Mesothelial cell of epicardium (in vitro differentiated cells): ENCODE measurements around the gene THEMIS2. TPM values are rescaled to one million over a fixed set of nuclear protein-coding genes. Genes with fewer than 3 reads are reported as not detected.

ENCODE experiments used
- DNase-seq, 2 experiments: peaks; one replicate each; pipeline ENCODE4 v3.0.0; 2021; ENCODE audit warnings: low spot score in 2 of 2; ENCODE audit not compliant: unreplicated experiment in 2 of 2
- H3K27ac Mint-ChIP-seq: 2 replicates; pipeline ENCODE4 v1.8.0; 2021; ENCODE audit warnings: mixed read lengths
- H3K27me3 Mint-ChIP-seq: 2 replicates; pipeline ENCODE4 v1.8.0; 2021; ENCODE audit warnings: low read depth, mixed read lengths
- H3K36me3 Mint-ChIP-seq: 2 replicates; pipeline ENCODE4 v1.8.0; 2021; ENCODE audit warnings: mixed read lengths
- H3K4me1 Mint-ChIP-seq: 2 replicates; pipeline ENCODE4 v1.8.0; 2021; ENCODE audit warnings: mixed read lengths
- H3K4me3 Mint-ChIP-seq: 2 replicates; pipeline ENCODE4 v1.8.0; 2021; ENCODE audit warnings: mild to moderate bottlenecking, moderate library complexity, mixed read lengths
- H3K9me3 Mint-ChIP-seq: 2 replicates; pipeline ENCODE4 v1.8.0; 2021; ENCODE audit warnings: mixed read lengths
- total RNA-seq: library from RNA; stranded (reverse); gene quantifications from 3 replicates; pipeline ENCODE4 v1.2.1, GENCODE V29; 2021
- TF ChIP-seq, protein P1 (sequence below): fragments of 200-600 bp; sonication (generic); IDR thresholded peaks from one replicate; pipeline ENCODE4 v1.5.0; 2021; ENCODE audit warnings: antibody characterized with exemption; ENCODE audit not compliant: unreplicated experiment

THEMIS2 gene
- total RNA-seq, 1 donor from 2014 or later = 0.63 TPM

DNA sequence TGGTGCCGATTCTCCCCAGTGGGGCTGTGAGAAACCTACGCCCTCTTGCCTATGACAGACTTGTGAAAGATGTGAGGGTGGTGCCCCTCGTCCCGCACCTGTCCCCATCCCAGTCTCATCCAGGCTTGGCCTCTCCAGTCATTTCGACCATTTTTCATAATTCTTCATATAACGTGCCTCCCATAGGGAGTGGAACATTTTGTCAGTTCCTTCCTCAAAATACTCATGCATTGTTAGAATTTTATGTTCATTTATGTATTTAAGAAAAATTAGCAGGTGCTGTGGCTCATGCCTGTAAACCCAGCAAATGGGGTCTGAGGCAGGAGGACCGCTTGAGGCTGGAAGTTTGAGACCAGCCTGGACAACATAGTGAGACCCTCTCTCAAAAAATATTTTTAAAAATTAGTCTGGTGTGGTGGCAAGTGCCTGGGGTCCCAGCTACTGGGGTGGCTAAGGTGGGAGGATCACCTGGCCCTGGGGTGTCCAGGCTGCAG is 42.8 kb downstream of the THEMIS2 start:
- TF ChIP-seq, protein P1, sequence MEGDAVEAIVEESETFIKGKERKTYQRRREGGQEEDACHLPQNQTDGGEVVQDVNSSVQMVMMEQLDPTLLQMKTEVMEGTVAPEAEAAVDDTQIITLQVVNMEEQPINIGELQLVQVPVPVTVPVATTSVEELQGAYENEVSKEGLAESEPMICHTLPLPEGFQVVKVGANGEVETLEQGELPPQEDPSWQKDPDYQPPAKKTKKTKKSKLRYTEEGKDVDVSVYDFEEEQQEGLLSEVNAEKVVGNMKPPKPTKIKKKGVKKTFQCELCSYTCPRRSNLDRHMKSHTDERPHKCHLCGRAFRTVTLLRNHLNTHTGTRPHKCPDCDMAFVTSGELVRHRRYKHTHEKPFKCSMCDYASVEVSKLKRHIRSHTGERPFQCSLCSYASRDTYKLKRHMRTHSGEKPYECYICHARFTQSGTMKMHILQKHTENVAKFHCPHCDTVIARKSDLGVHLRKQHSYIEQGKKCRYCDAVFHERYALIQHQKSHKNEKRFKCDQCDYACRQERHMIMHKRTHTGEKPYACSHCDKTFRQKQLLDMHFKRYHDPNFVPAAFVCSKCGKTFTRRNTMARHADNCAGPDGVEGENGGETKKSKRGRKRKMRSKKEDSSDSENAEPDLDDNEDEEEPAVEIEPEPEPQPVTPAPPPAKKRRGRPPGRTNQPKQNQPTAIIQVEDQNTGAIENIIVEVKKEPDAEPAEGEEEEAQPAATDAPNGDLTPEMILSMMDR = no peak
- peaks cover 6% of the 10 kb centered on the region for H3K4me1 Mint-ChIP-seq
- peak overlapping the region; percentile 99 for H3K4me3 Mint-ChIP-seq
- H3K27ac Mint-ChIP-seq = no peak overlapping the region
- H3K27me3 Mint-ChIP-seq = peaks cover 22% of the 10 kb centered on the region
- H3K36me3 Mint-ChIP-seq = peaks cover 8% of the 10 kb centered on the region
- DNase-seq = no peak
- peaks cover 6% of the 10 kb centered on the region for H3K9me3 Mint-ChIP-seq

GRCh38 chr1:27922272-27922671 is 49.9 kb downstream of the THEMIS2 start:
- TF ChIP-seq, protein P1 = no peak
- H3K4me1 Mint-ChIP-seq = no peaks in the 10 kb centered on the region
- H3K4me3 Mint-ChIP-seq = no peak overlapping the region
- DNase-seq = no peak
- H3K27me3 Mint-ChIP-seq = peaks cover 17% of the 10 kb centered on the region
- H3K36me3 Mint-ChIP-seq = no peaks in the 10 kb centered on the region
- no peaks in the 10 kb centered on the region for H3K9me3 Mint-ChIP-seq
- H3K27ac Mint-ChIP-seq = no peak overlapping the region

GRCh38 chr1:27928216-27928954 is 56.0 kb downstream of the THEMIS2 start:
- Mint-ChIP-seq H3K36me3 (no peaks in the 10 kb centered on the region), H3K27me3 (peaks cover 3% of the 10 kb centered on the region), H3K4me3 (no peak overlapping the region), H3K27ac (no peak overlapping the region), H3K9me3 (no peaks in the 10 kb centered on the region), H3K4me1 (no peaks in the 10 kb centered on the region)
- TF ChIP-seq, protein P1 = no peak
- no peak for DNase-seq

- no peak overlapping the region for H3K27ac Mint-ChIP-seq
- no peak for DNase-seq
- TF ChIP-seq, protein P1 = no peak
- H3K9me3 Mint-ChIP-seq = no peaks in the 10 kb centered on the region
- H3K36me3 Mint-ChIP-seq = no peaks in the 10 kb centered on the region
- peaks cover 10% of the 10 kb centered on the region for H3K4me1 Mint-ChIP-seq
- H3K4me3 Mint-ChIP-seq = no peak overlapping the region
- H3K27me3 Mint-ChIP-seq = peaks cover 19% of the 10 kb centered on the region
Observed at GRCh38 chr1:27931184-27931583, 58.8 kb downstream of the THEMIS2 start.

DNA sequence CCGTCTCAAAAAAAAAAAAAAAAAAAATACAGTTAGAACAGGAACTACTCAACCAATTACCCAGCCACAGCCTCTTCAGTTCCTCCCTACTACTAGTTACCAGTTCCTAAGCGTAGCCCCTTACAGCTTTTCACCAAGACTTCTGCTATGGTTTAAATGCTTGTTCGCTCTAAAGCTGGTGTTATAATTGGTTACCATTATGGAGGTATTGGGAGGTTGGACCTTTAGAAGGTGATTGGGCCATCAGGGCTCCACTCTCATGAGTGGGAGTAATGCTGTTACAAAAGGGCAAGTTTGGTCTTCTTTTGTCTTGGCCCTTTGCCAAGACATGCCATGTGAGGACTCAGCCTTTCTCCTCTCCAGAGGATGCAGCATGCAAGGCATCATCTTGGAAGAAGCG is 59.4 kb downstream of the THEMIS2 start:
- no peak overlapping the region for H3K4me3 Mint-ChIP-seq
- H3K36me3 Mint-ChIP-seq = no peaks in the 10 kb centered on the region
- no peak for DNase-seq
- TF ChIP-seq, protein P1 = no peak
- H3K27ac Mint-ChIP-seq = no peak overlapping the region
- peaks cover 19% of the 10 kb centered on the region for H3K27me3 Mint-ChIP-seq
- H3K9me3 Mint-ChIP-seq = no peaks in the 10 kb centered on the region
- H3K4me1 Mint-ChIP-seq = peaks cover 10% of the 10 kb centered on the region
